ENCODE data around the gene CNNM1.

CNNM1 gene

DNA sequence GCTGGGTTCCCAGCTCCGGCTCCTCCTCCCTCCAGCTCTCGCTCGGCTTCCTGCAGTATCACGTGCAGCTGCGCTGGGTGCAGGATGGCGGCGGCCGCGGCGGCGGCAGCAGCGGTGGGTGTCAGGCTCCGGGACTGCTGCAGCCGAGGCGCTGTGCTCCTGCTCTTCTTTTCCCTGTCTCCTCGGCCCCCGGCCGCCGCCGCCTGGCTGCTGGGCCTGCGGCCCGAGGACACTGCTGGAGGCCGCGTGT is at the start of gene CNNM1:
Gene CNNM1 (plus strand): TSS at position 53 of the 250 bp plus-strand sequence. CDS start 32 bp downstream, at position 85.
- DNase-seq (ENCODE audit: low read depth): no peak
- peak within 1 kb of the TSS; percentile 45 for H3K4me3 ChIP-seq (ENCODE audit: low read depth, low read length)

DNA sequence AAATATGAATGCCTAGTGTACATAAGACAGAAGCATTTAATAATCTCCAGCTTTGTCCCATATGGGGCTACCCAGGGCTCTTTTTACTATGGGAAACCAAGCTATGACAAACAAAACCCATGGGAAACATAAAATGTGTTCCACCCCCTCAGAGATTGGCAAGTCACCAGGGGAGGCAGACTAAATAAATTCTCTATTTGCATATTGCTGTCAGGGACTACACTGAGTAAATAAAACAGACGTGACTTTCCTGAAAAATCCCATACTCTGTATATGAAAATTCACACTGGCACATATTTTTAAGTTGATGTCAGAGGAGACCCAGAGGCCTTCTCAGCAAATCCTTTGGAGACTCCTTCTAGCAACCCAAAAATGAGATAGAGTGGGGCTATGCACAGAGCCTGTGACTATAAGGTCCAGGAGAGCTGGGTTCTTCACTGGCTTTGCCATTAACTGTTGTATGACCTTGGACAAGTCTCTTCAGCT is 49.5 kb upstream of the CNNM1 start:
- DNase-seq (ENCODE audit: low read depth): peak; percentile 18

DNA sequence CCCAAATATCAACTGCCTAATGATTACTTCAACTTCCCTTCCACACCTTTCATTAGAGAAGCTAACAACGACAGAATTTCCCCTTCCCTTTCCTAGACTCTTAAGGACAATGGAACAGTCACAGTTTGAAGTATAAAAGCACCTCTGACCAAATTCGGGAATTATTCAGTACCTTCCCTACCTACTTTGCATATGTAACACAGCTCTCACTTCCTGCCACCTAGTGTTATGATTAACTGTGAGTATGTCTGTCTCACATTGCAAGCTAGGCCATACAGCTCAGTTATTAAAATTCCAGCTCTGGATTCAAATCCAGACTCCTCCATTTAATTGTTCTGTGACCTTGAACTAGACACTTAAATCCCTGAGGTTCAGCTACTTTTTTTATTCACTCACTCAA is 48.7 kb upstream of the CNNM1 start:
- H3K4me3 ChIP-seq (ENCODE audit: low read depth, low read length): no peak overlapping the region
- no peak for DNase-seq (ENCODE audit: low read depth)

More for the DNA sequence above, 49.5 kb upstream of the CNNM1 start:
- H3K4me3 ChIP-seq (ENCODE audit: low read depth, low read length): no peak overlapping the region

DNA sequence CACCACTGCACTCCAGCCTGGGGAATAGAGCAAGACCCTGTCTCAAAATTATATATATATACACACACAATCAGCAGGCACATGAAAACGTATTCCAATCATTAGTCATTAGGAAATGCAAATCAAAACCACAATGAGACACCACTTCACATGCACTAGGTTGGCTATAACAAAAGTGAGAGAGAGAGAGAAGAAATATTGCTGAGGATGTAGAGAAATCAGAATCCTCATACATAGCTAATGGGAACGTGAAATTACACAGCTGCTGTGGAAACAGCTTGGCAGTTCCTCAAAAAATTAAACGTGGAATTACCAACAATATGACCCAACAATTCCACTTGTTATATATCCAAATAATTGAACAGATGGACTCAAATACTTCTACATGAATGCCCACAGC is 43.3 kb upstream of the CNNM1 start:
- DNase-seq (ENCODE audit: low read depth): no peak
- H3K4me3 ChIP-seq (ENCODE audit: low read depth, low read length): no peak overlapping the region

DNA sequence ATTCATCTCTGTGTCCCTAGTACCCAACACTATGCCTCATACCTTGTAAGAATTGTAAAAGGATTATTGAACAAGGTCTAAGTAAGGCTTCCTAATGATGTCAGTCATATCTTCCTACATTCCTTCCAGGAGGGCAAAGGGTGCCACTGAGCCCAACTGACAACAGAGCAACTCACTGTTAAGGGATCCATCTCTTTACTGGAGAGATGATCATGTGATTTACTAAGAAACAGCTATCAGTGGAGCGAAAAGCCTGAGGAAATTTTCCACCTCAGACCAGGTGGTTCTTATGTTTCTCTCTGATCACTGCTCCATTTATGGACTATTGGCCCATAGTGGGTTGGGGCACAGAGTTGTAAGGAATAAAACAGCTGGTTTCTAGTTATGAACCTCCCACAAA is 38.9 kb upstream of the CNNM1 start:
- no peak for DNase-seq (ENCODE audit: low read depth)
- no peak overlapping the region for H3K4me3 ChIP-seq (ENCODE audit: low read depth, low read length)

DNA sequence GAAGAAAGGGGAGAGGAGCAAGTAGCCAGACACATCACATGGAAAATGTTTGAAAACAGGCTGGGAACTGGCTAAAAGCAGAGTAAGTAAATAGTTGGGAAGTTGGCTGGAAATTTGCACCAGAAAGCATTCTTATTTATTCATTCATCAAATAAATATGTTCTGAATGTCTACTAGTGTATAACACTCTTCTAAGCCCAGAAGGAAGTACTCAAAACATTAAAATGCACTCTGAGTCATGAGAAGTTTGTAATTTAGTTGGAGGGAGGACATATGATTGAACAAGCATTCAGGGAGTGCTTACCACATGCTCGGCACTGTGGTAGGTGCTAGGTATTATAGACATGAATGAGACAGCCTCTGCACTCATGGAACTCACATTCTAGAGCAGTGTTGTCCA is 37.0 kb upstream of the CNNM1 start:
- H3K4me3 ChIP-seq (ENCODE audit: low read depth, low read length): no peak overlapping the region
- DNase-seq (ENCODE audit: low read depth): no peak

DNA sequence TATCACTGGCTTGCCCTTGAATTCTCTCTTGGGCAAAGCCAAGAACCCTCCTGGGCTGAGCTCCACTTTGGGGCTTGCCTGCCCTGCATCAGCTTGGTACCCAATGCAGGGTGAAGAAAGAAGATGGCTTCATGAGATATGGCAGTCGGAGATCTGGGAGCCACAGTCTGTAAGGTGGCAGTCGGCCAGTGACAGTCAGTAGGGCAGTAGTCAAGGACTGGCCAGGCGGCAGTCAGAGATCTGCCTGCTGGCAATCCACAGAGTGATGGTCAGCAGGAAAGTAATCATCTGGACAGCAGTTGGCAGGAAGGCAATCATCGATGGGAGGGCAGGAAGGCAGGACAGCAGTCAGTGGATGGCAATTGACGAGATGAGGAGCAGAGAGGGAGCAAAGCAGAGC is 32.6 kb upstream of the CNNM1 start:
- DNase-seq (ENCODE audit: low read depth): no peak
- no peak overlapping the region for H3K4me3 ChIP-seq (ENCODE audit: low read depth, low read length)

DNA sequence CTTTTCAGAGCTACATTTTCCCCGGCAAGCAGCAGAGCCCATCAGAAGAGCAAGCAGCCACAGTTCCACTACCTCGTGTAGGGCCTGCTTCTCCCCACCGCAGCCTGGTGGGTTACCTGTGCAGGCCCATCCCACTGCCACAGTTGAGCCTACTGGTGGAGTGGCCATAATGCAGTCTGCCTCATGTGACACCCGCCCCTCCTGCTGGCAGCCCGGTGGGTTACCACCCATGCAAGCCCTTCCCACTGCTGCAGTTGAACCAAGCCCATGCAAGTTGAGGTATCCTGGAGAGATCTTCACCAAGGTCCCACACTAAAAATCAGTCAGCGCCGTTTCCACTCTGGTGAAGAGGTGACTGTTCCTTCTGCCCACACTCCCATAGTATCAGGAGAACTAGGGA is 32.1 kb upstream of the CNNM1 start:
- DNase-seq (ENCODE audit: low read depth): no peak
- H3K4me3 ChIP-seq (ENCODE audit: low read depth, low read length): no peak overlapping the region

DNA sequence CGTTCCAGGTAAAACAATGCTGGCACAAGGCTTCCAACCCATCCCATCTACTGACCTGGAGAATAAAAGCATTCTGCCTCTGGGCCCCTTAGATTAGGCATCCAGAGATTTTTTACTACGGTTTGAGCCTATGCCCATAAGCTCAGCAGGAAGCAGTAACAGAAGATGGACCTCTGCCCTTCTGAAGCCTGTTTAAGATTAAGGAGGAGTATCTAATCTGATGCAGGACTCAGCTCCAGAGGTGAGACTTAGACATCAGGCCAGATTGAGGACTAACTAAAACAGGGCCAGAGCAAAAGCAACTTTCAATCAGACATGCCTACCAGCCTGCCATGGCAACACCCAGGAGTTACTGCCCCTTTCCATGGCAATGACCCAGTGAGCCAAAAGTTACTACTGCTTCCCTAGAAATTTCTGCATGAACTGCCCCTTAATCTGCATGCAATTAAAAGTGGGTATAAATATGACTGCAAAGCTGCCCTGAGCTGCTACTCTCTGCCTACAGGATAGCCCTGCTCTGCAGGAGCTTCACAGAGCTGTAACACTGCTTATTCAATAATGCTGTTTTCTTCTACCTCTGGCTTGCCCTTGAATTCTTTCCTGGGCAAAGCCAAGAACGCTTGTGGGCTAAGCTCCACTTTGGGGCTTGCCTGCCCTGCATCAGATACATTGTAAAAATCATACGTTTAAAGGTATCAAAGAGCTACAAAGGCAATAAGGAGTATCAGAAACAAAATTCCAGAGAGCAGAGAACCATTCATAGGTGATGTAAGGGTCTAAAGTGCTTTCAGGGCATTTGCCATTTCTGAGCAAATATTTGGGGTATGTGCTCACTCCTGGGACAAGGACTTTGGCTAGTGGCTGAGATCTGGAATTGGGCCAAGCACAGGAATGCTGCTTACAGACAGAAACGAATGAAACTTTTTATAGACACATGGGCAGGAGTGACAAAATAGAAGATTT is 25.0 kb upstream of the CNNM1 start:
- no peak overlapping the region for H3K4me3 ChIP-seq (ENCODE audit: low read depth, low read length)
- no peak for DNase-seq (ENCODE audit: low read depth)

DNA sequence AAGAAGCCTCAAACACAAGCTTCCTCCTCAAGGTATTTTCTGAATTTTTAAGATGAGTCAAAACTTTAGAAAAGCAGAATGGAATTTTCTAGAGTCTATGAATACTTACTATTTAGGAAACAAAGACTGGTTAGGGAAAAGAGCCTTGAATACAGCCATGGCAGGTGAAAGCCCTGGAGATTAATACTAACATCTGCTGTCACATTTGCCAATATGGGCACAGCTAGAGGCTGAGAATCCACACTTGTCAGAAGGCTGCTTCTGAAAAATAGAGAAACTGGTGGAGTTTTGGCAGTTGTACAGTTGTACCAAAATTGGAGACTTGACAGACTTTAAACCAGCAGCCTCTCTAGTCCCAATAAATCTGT is 24.3 kb upstream of the CNNM1 start:
- H3K4me3 ChIP-seq (ENCODE audit: low read depth, low read length): no peak overlapping the region
- no peak for DNase-seq (ENCODE audit: low read depth)

DNA sequence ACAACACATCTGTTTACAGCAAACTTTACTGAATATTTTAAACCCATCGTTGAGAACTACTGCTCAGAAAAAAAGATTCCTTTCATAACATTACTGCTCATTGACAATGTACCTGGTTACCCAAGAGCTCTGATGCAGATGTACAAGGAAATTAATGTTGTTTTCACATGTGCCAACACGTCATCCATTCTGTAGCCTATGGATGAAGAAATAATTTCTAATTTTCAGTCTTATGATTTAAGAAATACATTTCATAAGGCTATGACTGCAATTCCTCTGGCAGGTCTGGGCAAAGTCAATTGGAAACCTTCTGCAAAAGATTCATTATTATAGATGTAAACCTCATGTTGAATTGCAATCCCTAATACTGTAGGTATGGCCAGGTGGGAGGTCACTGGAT is 16.7 kb upstream of the CNNM1 start:
- no peak overlapping the region for H3K4me3 ChIP-seq (ENCODE audit: low read depth, low read length)

DNA sequence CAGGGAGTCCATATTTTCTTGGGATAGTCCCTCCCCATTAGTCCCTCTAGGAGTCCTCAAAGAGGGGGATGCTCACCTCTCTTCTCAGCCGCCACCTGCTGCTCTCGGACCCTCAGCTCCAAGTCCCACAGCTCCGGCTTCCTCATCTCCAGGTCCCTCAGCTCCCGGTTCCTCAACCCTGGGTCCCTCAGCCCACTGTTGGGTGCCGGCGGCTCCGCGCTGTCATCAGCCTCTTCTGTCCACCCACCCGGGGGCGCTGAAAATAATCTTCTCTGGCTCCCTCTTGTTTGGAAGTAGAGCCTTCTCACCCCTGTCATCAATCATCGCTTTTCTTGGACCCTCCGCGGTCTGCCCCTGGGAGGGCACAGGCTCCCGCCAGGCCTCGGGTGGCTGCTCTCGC is 13.3 kb upstream of the CNNM1 start:
- no peak for DNase-seq (ENCODE audit: low read depth)
- H3K4me3 ChIP-seq (ENCODE audit: low read depth, low read length): no peak overlapping the region

More for the DNA sequence above, 16.7 kb upstream of the CNNM1 start:
- no peak for DNase-seq (ENCODE audit: low read depth)

DNA sequence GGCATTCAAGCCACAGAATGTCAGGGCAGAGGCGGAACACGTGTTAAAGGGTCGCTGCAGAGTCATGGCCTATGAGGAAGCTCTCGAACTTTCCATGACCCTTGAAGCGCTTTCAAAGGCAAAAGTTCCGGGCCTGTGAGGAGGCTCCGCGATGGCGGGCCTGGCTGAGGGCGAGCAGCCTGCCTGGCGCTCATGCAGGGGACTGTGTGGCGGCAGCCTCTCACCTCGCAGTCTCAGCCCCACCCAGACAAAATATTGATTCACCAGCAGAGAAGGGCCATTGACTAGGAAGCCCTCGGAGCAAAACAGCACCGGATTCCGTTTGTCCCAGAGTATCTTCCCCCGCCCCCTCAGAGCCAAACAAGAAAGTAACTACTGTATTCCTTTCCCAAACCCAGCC is 12.8 kb upstream of the CNNM1 start:
- no peak for DNase-seq (ENCODE audit: low read depth)
- no peak overlapping the region for H3K4me3 ChIP-seq (ENCODE audit: low read depth, low read length)

DNA sequence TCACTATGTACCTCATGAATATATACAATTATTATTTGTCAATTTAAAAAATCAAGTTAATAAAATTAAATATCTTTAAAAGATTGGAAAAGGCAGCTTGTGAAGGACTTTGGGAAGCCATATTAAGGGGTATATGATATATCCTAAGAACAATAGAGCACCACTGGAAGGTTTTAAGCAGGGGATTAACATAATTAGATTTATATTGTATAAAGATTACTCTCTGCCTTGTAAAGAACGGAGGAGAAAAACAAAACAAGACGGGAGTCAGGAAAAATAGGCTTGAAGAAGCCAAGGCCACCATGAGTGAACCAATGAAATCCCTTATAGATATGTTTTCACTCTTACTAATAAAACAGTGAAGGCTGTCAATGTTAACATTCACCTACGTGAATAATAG is 11.1 kb upstream of the CNNM1 start:
- no peak overlapping the region for H3K4me3 ChIP-seq (ENCODE audit: low read depth, low read length)
- no peak for DNase-seq (ENCODE audit: low read depth)

DNA sequence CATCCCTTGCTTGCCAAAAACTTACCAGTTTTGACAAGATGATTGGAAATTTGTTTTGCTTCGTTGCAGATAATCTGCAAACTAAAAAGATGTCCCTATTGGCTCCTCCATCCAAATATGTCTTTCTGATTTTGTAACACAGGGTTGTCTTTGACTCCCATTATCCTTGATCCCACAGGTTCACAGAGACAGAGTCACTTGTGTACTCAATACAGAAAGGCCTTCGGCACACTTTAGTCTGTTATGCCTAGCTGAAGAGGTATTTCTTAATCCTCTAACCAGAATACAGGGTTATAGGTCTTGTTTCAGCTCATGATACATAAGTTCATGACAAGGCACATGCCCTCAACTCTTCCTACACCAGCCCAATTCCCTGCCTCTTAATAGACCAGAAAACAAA is 10.7 kb upstream of the CNNM1 start:
- no peak for DNase-seq (ENCODE audit: low read depth)

DNA sequence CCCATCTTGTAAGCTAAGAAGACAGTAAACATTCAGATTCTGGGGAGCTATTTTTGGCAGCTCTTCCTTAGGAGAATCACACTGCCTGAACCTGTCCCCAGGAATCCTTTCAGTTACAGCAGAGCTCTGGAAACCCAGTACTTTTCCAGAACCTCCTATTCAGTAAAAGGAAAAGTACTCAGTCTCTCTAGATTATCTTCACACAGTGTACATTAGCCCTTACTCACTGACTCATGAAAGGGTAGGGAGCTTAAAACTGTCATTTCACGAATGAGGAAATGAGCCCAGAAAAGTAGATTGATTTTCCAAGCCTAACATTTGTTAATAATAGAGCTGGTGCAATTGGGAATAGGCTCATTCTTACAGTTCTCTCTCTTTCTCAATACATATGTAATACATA is 3.9 kb upstream of the CNNM1 start:
- H3K4me3 ChIP-seq (ENCODE audit: low read depth, low read length): no peak overlapping the region
- DNase-seq (ENCODE audit: low read depth): no peak

More for the DNA sequence above, 10.7 kb upstream of the CNNM1 start:
- H3K4me3 ChIP-seq (ENCODE audit: low read depth, low read length): no peak overlapping the region

DNA sequence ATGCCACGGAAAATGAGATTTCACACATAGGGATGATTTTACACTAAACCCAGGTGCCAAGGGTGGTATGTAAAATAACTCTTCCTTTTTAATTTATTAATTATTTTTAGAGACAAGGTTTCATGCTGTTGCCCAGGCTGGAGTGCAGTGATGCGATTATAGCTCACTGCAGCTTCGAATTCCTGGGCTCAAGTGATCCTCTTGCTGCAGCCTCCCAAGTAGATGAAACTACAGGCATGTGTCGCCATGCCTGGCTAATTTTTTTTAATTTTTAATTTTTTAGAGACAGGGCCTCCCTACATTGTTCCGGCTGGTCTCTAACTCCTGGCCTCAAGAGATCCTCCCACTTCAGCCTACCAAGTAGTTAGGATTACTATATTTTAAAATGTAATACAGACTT is 2.3 kb upstream of the CNNM1 start:
- H3K4me3 ChIP-seq (ENCODE audit: low read depth, low read length): no peak overlapping the region
- DNase-seq (ENCODE audit: low read depth): no peak

DNA sequence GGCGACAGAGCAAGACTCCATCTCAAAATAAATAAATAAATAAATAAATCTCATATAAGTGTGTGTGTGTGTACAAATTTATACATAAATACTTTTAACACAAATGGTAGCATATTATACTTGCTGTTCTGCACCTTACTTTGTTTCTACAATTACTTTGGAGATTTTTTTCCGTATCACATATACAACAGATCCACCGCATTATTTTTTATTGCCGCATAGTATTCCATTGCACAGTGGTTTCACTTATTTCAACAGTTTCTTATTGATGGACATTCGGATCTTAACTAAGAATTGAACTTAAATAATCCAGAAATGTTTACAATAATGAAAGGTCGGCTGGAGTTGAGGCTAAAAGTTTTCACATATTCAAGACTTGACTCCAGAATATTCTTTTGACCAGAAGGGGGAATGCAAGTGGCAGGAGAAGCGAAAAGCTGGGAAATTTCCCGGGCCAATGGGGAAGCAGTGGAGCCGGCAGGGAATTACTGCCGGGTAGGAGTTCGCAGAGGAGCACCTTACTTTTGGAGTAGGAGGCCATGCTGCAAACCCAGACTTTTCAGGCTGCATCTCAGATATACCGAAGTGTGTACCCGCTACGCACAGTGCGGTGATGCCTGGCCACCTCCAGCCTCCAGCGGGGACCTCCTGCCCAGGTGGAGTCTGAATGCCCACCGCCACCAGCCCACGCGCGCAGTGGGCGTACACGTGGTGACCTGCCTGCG is 415 bp upstream of the CNNM1 start:
- H3K4me3 ChIP-seq (ENCODE audit: low read depth, low read length): peak overlapping the region; percentile 45
- no peak for DNase-seq (ENCODE audit: low read depth)

DNA sequence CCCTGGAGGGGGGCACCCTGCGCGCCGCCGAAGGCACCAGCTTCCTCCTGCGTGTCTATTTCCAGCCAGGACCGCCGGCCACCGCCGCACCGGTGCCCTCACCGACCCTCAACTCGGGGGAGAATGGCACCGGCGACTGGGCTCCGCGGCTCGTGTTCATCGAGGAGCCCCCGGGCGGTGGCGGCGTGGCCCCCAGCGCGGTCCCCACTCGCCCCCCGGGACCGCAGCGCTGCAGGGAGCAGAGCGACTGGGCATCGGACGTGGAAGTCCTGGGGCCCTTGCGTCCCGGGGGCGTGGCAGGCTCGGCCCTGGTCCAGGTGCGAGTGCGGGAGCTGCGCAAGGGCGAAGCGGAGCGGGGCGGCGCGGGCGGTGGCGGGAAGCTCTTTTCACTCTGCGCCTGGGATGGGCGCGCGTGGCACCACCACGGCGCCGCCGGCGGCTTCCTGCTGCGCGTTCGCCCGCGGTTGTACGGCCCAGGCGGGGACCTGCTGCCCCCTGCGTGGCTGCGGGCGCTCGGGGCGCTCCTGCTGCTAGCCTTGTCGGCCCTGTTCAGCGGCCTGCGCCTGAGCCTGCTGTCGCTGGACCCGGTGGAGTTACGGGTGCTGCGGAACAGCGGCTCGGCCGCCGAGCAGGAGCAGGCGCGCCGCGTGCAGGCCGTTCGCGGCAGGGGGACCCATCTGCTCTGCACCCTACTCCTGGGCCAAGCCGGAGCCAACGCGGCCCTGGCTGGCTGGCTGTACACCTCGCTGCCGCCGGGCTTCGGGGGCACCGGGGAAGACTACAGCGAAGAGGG is 594 bp downstream of the CNNM1 start:
- DNase-seq (ENCODE audit: low read depth): no peak
- peak overlapping the region; percentile 45 for H3K4me3 ChIP-seq (ENCODE audit: low read depth, low read length)

DNA sequence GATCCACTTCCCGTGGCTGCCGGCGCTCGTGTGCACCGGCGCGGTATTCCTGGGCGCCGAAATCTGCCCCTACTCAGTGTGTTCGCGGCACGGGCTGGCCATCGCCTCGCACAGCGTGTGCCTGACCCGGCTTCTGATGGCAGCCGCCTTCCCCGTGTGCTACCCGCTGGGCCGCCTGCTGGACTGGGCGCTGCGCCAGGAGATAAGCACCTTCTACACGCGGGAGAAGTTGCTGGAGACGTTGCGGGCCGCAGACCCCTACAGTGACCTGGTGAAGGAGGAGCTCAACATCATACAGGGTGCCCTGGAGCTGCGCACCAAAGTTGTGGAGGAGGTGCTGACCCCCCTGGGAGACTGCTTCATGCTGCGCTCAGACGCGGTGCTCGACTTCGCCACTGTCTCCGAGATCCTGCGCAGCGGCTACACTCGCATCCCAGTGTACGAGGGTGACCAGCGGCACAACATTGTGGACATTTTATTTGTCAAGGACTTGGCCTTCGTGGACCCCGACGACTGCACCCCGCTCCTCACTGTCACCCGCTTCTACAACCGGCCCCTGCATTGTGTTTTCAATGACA is 1.3 kb downstream of the CNNM1 start:
- DNase-seq (ENCODE audit: low read depth): no peak
- H3K4me3 ChIP-seq (ENCODE audit: low read depth, low read length): peak overlapping the region; percentile 45

Measured in skeletal muscle cell (primary cell).